Activated naive CD8-positive, alpha-beta T cell treated with anti-CD3 and anti-CD28 coated beads, Interleukin-2, amount 50 U/mL, for 24 hours (primary cell): ENCODE measurements around the gene ARHGAP25.
A peak's percentile ranks its signal among the peaks of the same experiment; 100 is the strongest.

Source experiments
- ATAC-seq: fragments of 150-1000 bp; cut with Tn5 transposase; one replicate; pipeline ENCODE4 v1.10.0; 2021
- DNase-seq: peaks from one replicate; pipeline ENCODE4 v3.0.0; 2021
- H3K27ac Mint-ChIP-seq: one replicate; pipeline ENCODE4 v1.8.0; 2021; ENCODE audit warnings: mild to moderate bottlenecking, mixed read lengths
- H3K27me3 Mint-ChIP-seq: one replicate; pipeline ENCODE4 v1.8.0; 2021; ENCODE audit warnings: mixed read lengths
- H3K36me3 Mint-ChIP-seq: one replicate; pipeline ENCODE4 v1.8.0; 2021; ENCODE audit warnings: low read depth, mixed read lengths
- H3K4me1 Mint-ChIP-seq: one replicate; pipeline ENCODE4 v1.8.0; 2021; ENCODE audit warnings: mixed read lengths
- H3K4me3 Mint-ChIP-seq: one replicate; pipeline ENCODE4 v1.8.0; 2021; ENCODE audit warnings: mild to moderate bottlenecking, moderate library complexity, mixed read lengths
- H3K9me3 Mint-ChIP-seq: one replicate; pipeline ENCODE4 v1.8.0; 2021; ENCODE audit warnings: mixed read lengths

The ARHGAP25 gene

GRCh38 chr2:68727683-68728375 is 6.8 kb upstream of the ARHGAP25 start:
- DNase-seq (no peak), ATAC-seq (no peak)
- peak overlapping the region; percentile 52 for H3K27ac Mint-ChIP-seq
- peak overlapping the region; percentile 1 for H3K4me3 Mint-ChIP-seq
- H3K9me3 Mint-ChIP-seq = no peaks in the 10 kb centered on the region
- no peaks in the 10 kb centered on the region for H3K36me3 Mint-ChIP-seq
- H3K4me1 Mint-ChIP-seq = peaks cover 65% of the 10 kb centered on the region
- H3K27me3 Mint-ChIP-seq = no peaks in the 10 kb centered on the region

- no peak overlapping the region for H3K4me3 Mint-ChIP-seq
- H3K36me3 Mint-ChIP-seq = peaks cover 2% of the 10 kb centered on the region
- peaks cover 48% of the 10 kb centered on the region for H3K4me1 Mint-ChIP-seq
- peak overlapping the region; percentile 19 for H3K27ac Mint-ChIP-seq
- no peaks in the 10 kb centered on the region for H3K27me3 Mint-ChIP-seq
- H3K9me3 Mint-ChIP-seq = no peaks in the 10 kb centered on the region
- no peak for ATAC-seq
- no peak for DNase-seq
These were observed 3.8 kb upstream of the ARHGAP25 start for GRCh38 chr2:68730828-68731227.

GRCh38 chr2:68732036-68732932 is 2.3 kb upstream of the ARHGAP25 start:
- ATAC-seq (no peak), DNase-seq (peak; percentile 1)
- Mint-ChIP-seq H3K4me3 (no peak overlapping the region), H3K27ac (peak overlapping the region; percentile 38), H3K36me3 (peaks cover 5% of the 10 kb centered on the region), H3K9me3 (no peaks in the 10 kb centered on the region), H3K27me3 (no peaks in the 10 kb centered on the region), H3K4me1 (peaks cover 37% of the 10 kb centered on the region)

- no peaks in the 10 kb centered on the region for H3K9me3 Mint-ChIP-seq
- peaks cover 37% of the 10 kb centered on the region for H3K4me1 Mint-ChIP-seq
- H3K36me3 Mint-ChIP-seq = peaks cover 7% of the 10 kb centered on the region
- ATAC-seq (no peak), DNase-seq (no peak)
- no peak overlapping the region for H3K4me3 Mint-ChIP-seq
- no peaks in the 10 kb centered on the region for H3K27me3 Mint-ChIP-seq
- H3K27ac Mint-ChIP-seq = no peak overlapping the region
These were observed 1.2 kb upstream of the ARHGAP25 start for GRCh38 chr2:68733365-68733764.

GRCh38 chr2:68734176-68734575 is 435 bp upstream of the ARHGAP25 start:
- Mint-ChIP-seq H3K27me3 (no peaks in the 10 kb centered on the region), H3K4me3 (no peak overlapping the region)
- no peak for ATAC-seq

GRCh38 chr2:68736086-68736485 is 1.5 kb downstream of the ARHGAP25 start:
- DNase-seq = no peak
- Mint-ChIP-seq H3K4me3 (no peak overlapping the region), H3K9me3 (no peaks in the 10 kb centered on the region), H3K36me3 (peaks cover 17% of the 10 kb centered on the region), H3K27me3 (no peaks in the 10 kb centered on the region), H3K4me1 (peaks cover 52% of the 10 kb centered on the region), H3K27ac (no peak overlapping the region)
- no peak for ATAC-seq

More at GRCh38 chr2:68734176-68734575, 435 bp upstream of the ARHGAP25 start:
- peak; percentile 7 for DNase-seq
- Mint-ChIP-seq H3K9me3 (no peaks in the 10 kb centered on the region), H3K27ac (no peak overlapping the region), H3K36me3 (peaks cover 11% of the 10 kb centered on the region), H3K4me1 (peaks cover 40% of the 10 kb centered on the region)

GRCh38 chr2:68737711-68738110 is 3.1 kb downstream of the ARHGAP25 start:
- DNase-seq = peak; percentile 41
- peaks cover 56% of the 10 kb centered on the region for H3K4me1 Mint-ChIP-seq
- no peak overlapping the region for H3K4me3 Mint-ChIP-seq
- H3K27me3 Mint-ChIP-seq = no peaks in the 10 kb centered on the region
- no peaks in the 10 kb centered on the region for H3K9me3 Mint-ChIP-seq
- H3K36me3 Mint-ChIP-seq = peaks cover 22% of the 10 kb centered on the region
- no peak overlapping the region for H3K27ac Mint-ChIP-seq
- ATAC-seq = peak; percentile 30

- no peak overlapping the region for H3K27ac Mint-ChIP-seq
- no peaks in the 10 kb centered on the region for H3K9me3 Mint-ChIP-seq
- H3K4me3 Mint-ChIP-seq = no peak overlapping the region
- peaks cover 69% of the 10 kb centered on the region for H3K4me1 Mint-ChIP-seq
- peaks cover 26% of the 10 kb centered on the region for H3K36me3 Mint-ChIP-seq
- H3K27me3 Mint-ChIP-seq = no peaks in the 10 kb centered on the region
- DNase-seq (no peak), ATAC-seq (no peak)
These were observed 4.4 kb downstream of the ARHGAP25 start for GRCh38 chr2:68738906-68739594.

- ATAC-seq (no peak), DNase-seq (peak; percentile 5)
- Mint-ChIP-seq H3K4me1 (peaks cover 77% of the 10 kb centered on the region), H3K27me3 (no peaks in the 10 kb centered on the region), H3K9me3 (no peaks in the 10 kb centered on the region), H3K4me3 (no peak overlapping the region), H3K27ac (no peak overlapping the region), H3K36me3 (peaks cover 33% of the 10 kb centered on the region)
These were observed 5.2 kb downstream of the ARHGAP25 start for GRCh38 chr2:68739595-68740399.

- no peak overlapping the region for H3K27ac Mint-ChIP-seq
- no peak overlapping the region for H3K4me3 Mint-ChIP-seq
- no peaks in the 10 kb centered on the region for H3K9me3 Mint-ChIP-seq
- peaks cover 83% of the 10 kb centered on the region for H3K4me1 Mint-ChIP-seq
- DNase-seq (no peak), ATAC-seq (peak; percentile 44)
- peaks cover 39% of the 10 kb centered on the region for H3K36me3 Mint-ChIP-seq
- no peaks in the 10 kb centered on the region for H3K27me3 Mint-ChIP-seq
These were observed 5.8 kb downstream of the ARHGAP25 start for GRCh38 chr2:68740400-68740914.

- Mint-ChIP-seq H3K4me3 (no peak overlapping the region), H3K27ac (no peak overlapping the region), H3K36me3 (peaks cover 42% of the 10 kb centered on the region), H3K4me1 (peaks cover 89% of the 10 kb centered on the region), H3K27me3 (no peaks in the 10 kb centered on the region), H3K9me3 (no peaks in the 10 kb centered on the region)
- ATAC-seq (no peak), DNase-seq (no peak)
These were observed 6.6 kb downstream of the ARHGAP25 start for GRCh38 chr2:68741238-68741637.

GRCh38 chr2:68741805-68742306 is 7.2 kb downstream of the ARHGAP25 start:
- Mint-ChIP-seq H3K27me3 (no peaks in the 10 kb centered on the region), H3K36me3 (peaks cover 44% of the 10 kb centered on the region), H3K4me3 (peak overlapping the region; percentile 58), H3K27ac (peak overlapping the region; percentile 77), H3K9me3 (no peaks in the 10 kb centered on the region), H3K4me1 (peaks cover 94% of the 10 kb centered on the region)
- DNase-seq = no peak
- no peak for ATAC-seq

- DNase-seq (peak; percentile 1), ATAC-seq (no peak)
- Mint-ChIP-seq H3K4me1 (peaks cover 97% of the 10 kb centered on the region), H3K27me3 (no peaks in the 10 kb centered on the region), H3K9me3 (no peaks in the 10 kb centered on the region), H3K36me3 (peaks cover 46% of the 10 kb centered on the region), H3K27ac (peak overlapping the region; percentile 59), H3K4me3 (peak overlapping the region; percentile 35)
These were observed 8.2 kb downstream of the ARHGAP25 start for GRCh38 chr2:68742626-68743415.
